CD8-positive, alpha-beta memory T cell (primary cell): Measurements from ENCODE around the gene ANKIB1. TPM values are rescaled to one million over a fixed set of nuclear protein-coding genes. Genes with fewer than 3 reads are reported as not detected.

Experiments
- CTCF ChIA-PET: fragments of 350-600 bp; sonication (Branson Sonifier 250); formaldehyde crosslinking; loops from one replicate; lab custom pipeline; 2021; ENCODE audit warnings: antibody characterized with exemption; lab: Charles Lee
- POLR2A ChIA-PET: fragments of 350-600 bp; sonication (Branson Sonifier 250); formaldehyde crosslinking; loops from one replicate; lab custom pipeline; 2021; ENCODE audit warnings: antibody characterized with exemption; lab: Charles Lee
- DNase-seq, 5 donors: peaks; one replicate each; pipeline versions ENCODE4 v3.0.0 to v3.0.0-alpha.2; 2020 to 2022; ENCODE audit warnings: mixed read lengths in 1 of 5
- H3K27ac ChIP-seq: one replicate; pipeline ENCODE4 v1.7.0; 2013; ENCODE audit warnings: low read depth, mild to moderate bottlenecking, low read length, moderate library complexity
- H3K27me3 ChIP-seq: 2 replicates; pipeline ENCODE4 v1.7.0; 2013; ENCODE audit warnings: low read length, mild to moderate bottlenecking; ENCODE audit not compliant: insufficient read depth, poor library complexity, severe bottlenecking
- H3K36me3 ChIP-seq: 2 replicates; pipeline ENCODE4 v1.7.0; 2013; ENCODE audit warnings: mild to moderate bottlenecking, low read length, moderate library complexity; ENCODE audit not compliant: insufficient read depth
- H3K4me1 ChIP-seq: 2 replicates; pipeline ENCODE4 v1.7.0; 2013; ENCODE audit warnings: mild to moderate bottlenecking, low read length, moderate library complexity; ENCODE audit not compliant: insufficient read depth
- H3K4me3 ChIP-seq: 2 replicates; pipeline ENCODE4 v1.7.0; 2013; ENCODE audit warnings: mild to moderate bottlenecking, low read length
- H3K9me3 ChIP-seq: 2 replicates; pipeline ENCODE4 v1.7.0; 2013; ENCODE audit warnings: mild to moderate bottlenecking, low read length
- H3K27ac Mint-ChIP-seq, 8 donors: one replicate each; pipeline ENCODE4 v1.8.0; 2020 to 2021; ENCODE audit warnings: mixed read lengths in 8 of 8, mild to moderate bottlenecking in 6 of 8, inconsistent platforms in 3 of 8, moderate library complexity in 3 of 8
- H3K27me3 Mint-ChIP-seq, 2 donors: one replicate each; pipeline ENCODE4 v1.8.0; 2020 to 2021; ENCODE audit warnings: mixed read lengths in 2 of 2, mild to moderate bottlenecking in 1 of 2, moderate library complexity in 1 of 2
- H3K36me3 Mint-ChIP-seq, 3 donors: one replicate each; pipeline ENCODE4 v1.8.0; 2020 to 2021; ENCODE audit warnings: mixed read lengths in 3 of 3, inconsistent platforms in 1 of 3, mild to moderate bottlenecking in 1 of 3
- H3K4me1 Mint-ChIP-seq, 3 donors: one replicate each; pipeline ENCODE4 v1.8.0; 2020 to 2021; ENCODE audit warnings: mixed read lengths in 3 of 3, inconsistent platforms in 1 of 3, mild to moderate bottlenecking in 1 of 3
- H3K4me3 Mint-ChIP-seq, 7 donors: one replicate each; pipeline ENCODE4 v1.8.0; 2020 to 2021; ENCODE audit warnings: mixed read lengths in 7 of 7, mild to moderate bottlenecking in 6 of 7, moderate library complexity in 4 of 7, inconsistent platforms in 2 of 7
- H3K9me3 Mint-ChIP-seq, 5 donors: one replicate each; pipeline ENCODE4 v1.8.0; 2020 to 2022; ENCODE audit warnings: mixed read lengths in 5 of 5, mild to moderate bottlenecking in 3 of 5, moderate library complexity in 2 of 5, inconsistent platforms in 1 of 5
- polyA plus RNA-seq: library from polyadenylated mRNA; unstranded; fragments of 300-500 nt; fragmentation: Illumina TruSeq; gene quantifications from one replicate; pipeline ENCODE4 v1.2.3, GENCODE V29; 2021
- total RNA-seq, 2 experiments: library from RNA; stranded (reverse); gene quantifications; one replicate each; pipeline ENCODE4 v1.2.3, GENCODE V29; 2021

Gene ANKIB1
- total and polyA plus RNA-seq, 3 experiments from 2014 or later, result 7.8 to 44.7 (median 42.7) TPM

GRCh38 chr7:92292981-92293380 is 47.2 kb downstream of the ANKIB1 start:
- Histone ChIP-seq H3K27me3 (no peaks in the 10 kb centered on the region), H3K4me3 (no peak overlapping the region), H3K4me1 (no peaks in the 10 kb centered on the region), H3K36me3 (no peaks in the 10 kb centered on the region), H3K9me3 (no peaks in the 10 kb centered on the region), H3K27ac (no peak overlapping the region)
- Mint-ChIP-seq H3K27ac (peak overlapping the region in 3 of 8 donors; percentile 23 to 64 (median 40)), H3K4me1 (peaks cover 33 to 55% (median 54%) of the 10 kb centered on the region in 3 donors), H3K36me3 (peaks cover 5 to 25% (median 14%) of the 10 kb centered on the region in 3 donors), H3K9me3 (no peaks in the 10 kb centered on the region), H3K27me3 (no peaks in the 10 kb centered on the region), H3K4me3 (peak overlapping the region in 1 of 7 donors; percentile 16)
- POLR2A ChIA-PET, result no interaction called here
- CTCF ChIA-PET, result interaction anchor here (1.7 kb wide), 1 partner anchor 13 kb away, joined by 4 read pairs; no protein-coding TSS in a partner anchor
- no peak for DNase-seq

DNA sequence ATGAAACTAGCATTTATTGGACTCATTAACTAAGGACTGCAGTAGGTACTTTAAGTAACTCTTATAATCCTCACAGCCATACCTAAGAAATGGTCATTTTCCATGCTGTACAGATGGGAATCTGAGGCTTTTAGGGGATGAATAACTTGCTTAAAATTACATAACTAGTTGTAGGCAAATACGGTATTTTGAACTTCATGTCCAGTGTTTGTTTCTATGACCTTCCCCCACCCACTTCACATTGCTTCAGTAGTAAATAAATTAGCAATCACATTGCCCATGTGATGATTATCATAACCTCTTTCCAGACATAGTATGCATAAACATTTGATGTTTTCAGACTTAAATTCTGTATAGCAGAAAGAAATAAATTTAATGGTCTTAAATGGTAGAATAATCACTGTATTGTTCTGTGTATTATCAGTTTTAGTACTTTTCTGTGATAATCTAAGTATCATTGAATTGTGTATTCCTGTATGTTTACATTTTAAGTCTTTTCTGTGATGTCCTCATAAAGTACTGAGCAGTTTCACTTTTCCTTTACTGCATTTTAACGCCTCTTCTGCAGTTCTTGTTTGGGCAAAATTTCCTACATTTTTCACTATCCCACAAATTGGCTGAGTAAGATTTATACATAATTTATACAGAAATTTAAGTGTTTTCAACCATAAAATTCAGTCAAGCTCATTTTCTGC is 48.3 kb downstream of the ANKIB1 start:
- H3K9me3 ChIP-seq, result no peaks in the 10 kb centered on the region
- H3K27ac Mint-ChIP-seq, result peak overlapping the region in 6 of 8 donors; percentile 1 to 64 (median 26)
- H3K27ac ChIP-seq, result no peak overlapping the region
- H3K36me3 Mint-ChIP-seq, result peaks cover 0 to 31% (median 15%) of the 10 kb centered on the region in 3 donors
- no peaks in the 10 kb centered on the region for H3K27me3 Mint-ChIP-seq
- no peaks in the 10 kb centered on the region for H3K27me3 ChIP-seq
- H3K4me3 ChIP-seq, result no peak overlapping the region
- POLR2A ChIA-PET, result no interaction called here
- CTCF ChIA-PET, result no interaction called here
- no peaks in the 10 kb centered on the region for H3K36me3 ChIP-seq
- peaks cover 26 to 45% (median 45%) of the 10 kb centered on the region in 3 donors for H3K4me1 Mint-ChIP-seq
- H3K4me3 Mint-ChIP-seq, result no peak overlapping the region
- H3K9me3 Mint-ChIP-seq, result no peaks in the 10 kb centered on the region
- H3K4me1 ChIP-seq, result no peaks in the 10 kb centered on the region
- no peak for DNase-seq

GRCh38 chr7:92295391-92295790 is 49.6 kb downstream of the ANKIB1 start:
- DNase-seq, result no peak

GRCh38 chr7:92296235-92296634 is 50.5 kb downstream of the ANKIB1 start:
- no peaks in the 10 kb centered on the region for H3K36me3 ChIP-seq
- POLR2A ChIA-PET, result no interaction called here
- Mint-ChIP-seq H3K36me3 (peaks cover 0 to 45% (median 20%) of the 10 kb centered on the region in 3 donors), H3K27me3 (no peaks in the 10 kb centered on the region), H3K4me1 (peaks cover 17 to 27% (median 25%) of the 10 kb centered on the region in 3 donors), H3K9me3 (no peaks in the 10 kb centered on the region), H3K27ac (peak overlapping the region in 3 of 8 donors; percentile 3 to 94 (median 9)), H3K4me3 (peak overlapping the region in 1 of 7 donors; percentile 68)
- H3K9me3 ChIP-seq, result no peaks in the 10 kb centered on the region
- H3K4me3 ChIP-seq, result no peak overlapping the region
- DNase-seq, result no peak
- no peaks in the 10 kb centered on the region for H3K27me3 ChIP-seq
- CTCF ChIA-PET, result interaction anchor here (1.4 kb wide), 1 partner anchor 9 kb away, joined by 3 read pairs; no protein-coding TSS in a partner anchor
- H3K27ac ChIP-seq, result no peak overlapping the region
- no peaks in the 10 kb centered on the region for H3K4me1 ChIP-seq

More at GRCh38 chr7:92295391-92295790, 49.6 kb downstream of the ANKIB1 start:
- Histone ChIP-seq H3K27ac (no peak overlapping the region), H3K9me3 (no peaks in the 10 kb centered on the region), H3K4me3 (no peak overlapping the region), H3K4me1 (no peaks in the 10 kb centered on the region), H3K36me3 (no peaks in the 10 kb centered on the region), H3K27me3 (no peaks in the 10 kb centered on the region)
- H3K4me1 Mint-ChIP-seq, result peaks cover 20 to 33% (median 32%) of the 10 kb centered on the region in 3 donors
- no peak overlapping the region for H3K27ac Mint-ChIP-seq
- H3K4me3 Mint-ChIP-seq, result no peak overlapping the region
- H3K27me3 Mint-ChIP-seq, result no peaks in the 10 kb centered on the region
- peaks cover 0 to 39% (median 19%) of the 10 kb centered on the region in 3 donors for H3K36me3 Mint-ChIP-seq
- ChIA-PET POLR2A (no interaction called here), CTCF (interaction anchor here (1.4 kb wide), 1 partner anchor 9 kb away, joined by 3 read pairs; no protein-coding TSS in a partner anchor)
- no peaks in the 10 kb centered on the region for H3K9me3 Mint-ChIP-seq

DNA sequence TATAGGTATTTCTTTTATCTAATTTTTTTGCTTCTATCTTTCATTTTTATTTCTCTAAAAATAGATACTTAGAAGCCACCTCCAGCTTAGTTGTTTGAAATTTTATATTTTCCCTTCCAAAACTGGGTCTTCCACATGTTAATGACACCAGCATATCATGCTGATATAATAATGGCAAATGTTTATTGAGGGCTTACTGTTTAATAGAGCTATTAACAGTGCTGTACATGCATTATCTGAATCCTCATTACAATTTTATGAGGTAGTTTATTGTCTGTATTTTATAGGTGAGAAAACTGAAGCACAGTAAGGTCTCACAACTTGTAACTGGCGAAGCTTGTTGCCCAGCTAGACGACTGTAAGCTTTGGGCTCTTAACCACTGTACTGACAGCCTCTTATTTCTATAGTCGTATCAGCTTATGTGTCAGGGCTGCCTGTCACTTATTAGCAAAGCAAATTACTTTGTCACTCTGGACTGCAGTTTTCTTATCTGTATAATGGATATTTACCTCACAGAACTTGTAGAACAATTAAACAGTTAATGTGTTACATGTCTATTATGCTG is 51.2 kb downstream of the ANKIB1 start:
- Histone ChIP-seq H3K27ac (no peak overlapping the region), H3K4me3 (no peak overlapping the region), H3K9me3 (no peaks in the 10 kb centered on the region), H3K4me1 (no peaks in the 10 kb centered on the region), H3K36me3 (no peaks in the 10 kb centered on the region), H3K27me3 (no peaks in the 10 kb centered on the region)
- Mint-ChIP-seq H3K9me3 (no peaks in the 10 kb centered on the region), H3K27me3 (no peaks in the 10 kb centered on the region), H3K27ac (peak overlapping the region in 1 of 8 donors; percentile 19), H3K36me3 (peaks cover 0 to 46% (median 21%) of the 10 kb centered on the region in 3 donors), H3K4me1 (peaks cover 13 to 24% (median 22%) of the 10 kb centered on the region in 3 donors), H3K4me3 (no peak overlapping the region)
- DNase-seq, result no peak
- CTCF ChIA-PET, result no interaction called here
- POLR2A ChIA-PET, result no interaction called here

DNA sequence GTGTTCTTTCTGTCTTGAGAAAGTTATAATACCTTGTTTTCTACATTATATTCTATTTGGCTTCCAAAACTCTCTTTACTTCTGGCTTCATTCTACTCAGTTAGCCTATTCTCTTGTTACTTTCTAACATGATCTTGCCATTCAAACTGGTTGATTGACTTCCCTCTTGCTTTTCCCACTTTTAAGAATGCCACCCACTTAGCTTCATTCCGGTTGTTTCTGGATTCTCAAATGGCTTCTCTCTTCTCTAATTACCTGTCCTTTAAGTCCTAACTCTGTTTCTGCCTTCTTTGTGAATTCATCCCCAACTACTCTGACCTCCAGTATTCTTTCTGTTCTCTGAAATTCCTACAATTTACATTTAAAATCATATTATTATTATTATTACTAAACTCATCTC is 52.0 kb downstream of the ANKIB1 start:
- no peak for DNase-seq
- no peaks in the 10 kb centered on the region for H3K27me3 Mint-ChIP-seq
- Histone ChIP-seq H3K27ac (no peak overlapping the region), H3K27me3 (no peaks in the 10 kb centered on the region), H3K4me3 (no peak overlapping the region), H3K36me3 (no peaks in the 10 kb centered on the region), H3K4me1 (no peaks in the 10 kb centered on the region), H3K9me3 (no peaks in the 10 kb centered on the region)
- H3K27ac Mint-ChIP-seq, result peak overlapping the region in 3 of 8 donors; percentile 0 to 69 (median 19)
- H3K4me3 Mint-ChIP-seq, result no peak overlapping the region
- peaks cover 0 to 47% (median 21%) of the 10 kb centered on the region in 3 donors for H3K36me3 Mint-ChIP-seq
- ChIA-PET POLR2A (no interaction called here), CTCF (no interaction called here)
- H3K9me3 Mint-ChIP-seq, result no peaks in the 10 kb centered on the region
- peaks cover 13 to 22% (median 19%) of the 10 kb centered on the region in 3 donors for H3K4me1 Mint-ChIP-seq

DNA sequence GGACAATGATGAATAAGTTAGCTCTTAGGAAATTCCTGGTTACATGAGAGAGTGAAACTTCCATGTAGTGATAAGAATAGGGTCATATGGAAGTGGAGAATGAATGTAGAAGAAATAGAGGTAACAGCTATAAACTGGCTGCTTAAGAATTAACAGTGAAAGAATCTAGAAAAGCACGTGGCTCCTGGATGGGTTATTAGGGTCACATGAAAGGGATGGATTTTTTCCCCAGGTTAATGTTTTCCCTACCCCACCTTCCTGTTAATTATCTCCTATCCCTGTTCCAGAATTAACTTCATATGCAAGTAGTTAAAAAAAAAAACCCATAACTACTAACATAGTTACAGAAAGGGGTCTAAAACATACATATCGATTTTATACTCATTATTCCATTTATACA is 58.0 kb downstream of the ANKIB1 start:
- H3K36me3 Mint-ChIP-seq, result peaks cover 0 to 48% (median 14%) of the 10 kb centered on the region in 3 donors
- H3K27ac Mint-ChIP-seq, result no peak overlapping the region
- Histone ChIP-seq H3K36me3 (no peaks in the 10 kb centered on the region), H3K27me3 (no peaks in the 10 kb centered on the region), H3K4me3 (no peak overlapping the region), H3K9me3 (no peaks in the 10 kb centered on the region), H3K4me1 (no peaks in the 10 kb centered on the region), H3K27ac (no peak overlapping the region)
- H3K4me1 Mint-ChIP-seq, result no peaks in the 10 kb centered on the region
- no peak for DNase-seq
- H3K27me3 Mint-ChIP-seq, result no peaks in the 10 kb centered on the region
- ChIA-PET POLR2A (no interaction called here), CTCF (no interaction called here)
- H3K9me3 Mint-ChIP-seq, result no peaks in the 10 kb centered on the region
- no peak overlapping the region for H3K4me3 Mint-ChIP-seq

DNA sequence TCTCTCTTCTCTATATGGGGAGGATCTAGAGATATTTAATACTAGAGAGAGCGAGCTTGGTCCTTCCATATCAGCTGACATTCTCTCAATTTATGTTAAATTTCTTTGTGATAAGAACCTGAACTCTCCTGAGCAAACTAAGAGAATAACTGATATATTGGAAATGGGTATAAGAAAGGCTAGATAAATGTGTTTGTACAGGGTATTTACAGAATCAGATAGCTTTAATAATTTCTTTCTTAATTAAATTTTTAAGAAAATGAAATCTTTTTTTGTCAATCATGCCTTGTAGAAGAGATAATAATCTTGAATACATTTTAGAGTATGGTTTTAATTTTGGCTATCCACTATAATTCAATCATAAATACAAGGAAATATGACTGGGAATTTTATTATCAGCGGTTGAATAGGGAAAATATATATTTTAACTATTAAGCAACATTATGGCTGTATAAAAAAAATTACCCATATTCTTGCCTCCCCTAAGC is 58.7 kb downstream of the ANKIB1 start:
- H3K9me3 ChIP-seq, result no peaks in the 10 kb centered on the region
- H3K27ac ChIP-seq, result no peak overlapping the region
- H3K4me3 ChIP-seq, result no peak overlapping the region
- Mint-ChIP-seq H3K36me3 (peaks cover 0 to 44% (median 11%) of the 10 kb centered on the region in 3 donors), H3K4me1 (no peaks in the 10 kb centered on the region), H3K4me3 (no peak overlapping the region), H3K9me3 (no peaks in the 10 kb centered on the region), H3K27me3 (no peaks in the 10 kb centered on the region), H3K27ac (no peak overlapping the region)
- POLR2A ChIA-PET, result no interaction called here
- no peak for DNase-seq
- CTCF ChIA-PET, result interaction anchor here (1.6 kb wide), 1 partner anchor 9 kb away, joined by 3 read pairs; no protein-coding TSS in a partner anchor
- no peaks in the 10 kb centered on the region for H3K27me3 ChIP-seq
- no peaks in the 10 kb centered on the region for H3K4me1 ChIP-seq
- H3K36me3 ChIP-seq, result no peaks in the 10 kb centered on the region
